GM23338 (cell line): ENCODE results near the gene KIF4A.

Source experiments
- CREB1 ChIP-seq: fragments of 250-450 bp; sonication (Bioruptor Pico); IDR thresholded peaks from 2 replicates; pipeline ENCODE4 v1.5.0; 2020; ENCODE audit warnings: low read depth, mild to moderate bottlenecking, moderate library complexity
- CTCF ChIP-seq, 2 experiments: fragments of 200-600 bp in 1 of 2; sonication (generic) in 1 of 2; conservative IDR thresholded peaks; 2 replicates each; pipeline versions ENCODE4 v1.5.1 to v1.6.1; 2016 to 2017; ENCODE audit warnings: antibody characterized with exemption in 2 of 2, low read depth in 2 of 2, mild to moderate bottlenecking in 2 of 2, moderate library complexity in 1 of 2
- ETS1 ChIP-seq: IDR thresholded peaks from 2 replicates; pipeline ENCODE4 v1.6.1; 2016; ENCODE audit warnings: antibody characterized with exemption
- EZH2 ChIP-seq: fragments of 200-600 bp; sonication (generic); IDR thresholded peaks from one replicate; pipeline ENCODE4 v1.8.0; 2017; ENCODE audit warnings: antibody characterized with exemption, mild to moderate bottlenecking, low read depth; ENCODE audit not compliant: unreplicated experiment
- EZH2phosphoT487 ChIP-seq: fragments of 200-600 bp; sonication (generic); IDR thresholded peaks from one replicate; pipeline ENCODE4 v1.8.1; 2018; ENCODE audit warnings: antibody characterized with exemption; ENCODE audit not compliant: unreplicated experiment
- JUNB ChIP-seq: IDR thresholded peaks from one replicate; pipeline ENCODE4 v1.6.1; 2016; ENCODE audit warnings: antibody characterized with exemption; ENCODE audit not compliant: unreplicated experiment
- NANOG ChIP-seq: IDR thresholded peaks from 2 replicates; pipeline ENCODE4 v1.6.1; 2016; ENCODE audit warnings: antibody characterized with exemption, borderline replicate concordance
- POLR2AphosphoS5 ChIP-seq: IDR thresholded peaks from 2 replicates; pipeline ENCODE4 v1.6.1; 2016; ENCODE audit warnings: antibody characterized with exemption, low read depth
- REST ChIP-seq: IDR thresholded peaks from one replicate; pipeline ENCODE4 v1.6.1; 2018; ENCODE audit warnings: antibody characterized with exemption; ENCODE audit not compliant: unreplicated experiment
- ZNF114 ChIP-seq: fragments of 250-450 bp; sonication (Bioruptor Pico); IDR thresholded peaks from 2 replicates; pipeline ENCODE4 v1.5.0; 2020; ENCODE audit warnings: mild to moderate bottlenecking, moderate library complexity
- ZNF331 ChIP-seq: fragments of 250-450 bp; sonication (Bioruptor Pico); IDR thresholded peaks from 2 replicates; pipeline ENCODE4 v1.5.0; 2020; ENCODE audit warnings: low read depth, mild to moderate bottlenecking, moderate library complexity

- TF ChIP-seq CTCF (conservative IDR thresholded peaks at IDR 0.05; ENCODE audit: low read depth in 2 of 2), result peak; percentile 61 to 76
- no peak for TF ChIP-seq EZH2
- TF ChIP-seq REST, result no peak
- TF ChIP-seq CREB1 (CRISPR knock-in tag), result no peak
- no peak for TF ChIP-seq POLR2AphosphoS5
- TF ChIP-seq EZH2phosphoT487, result no peak
- no peak for TF ChIP-seq JUNB
- no peak for TF ChIP-seq ZNF331
- no peak for TF ChIP-seq ETS1
- no peak for TF ChIP-seq ZNF114 (CRISPR knock-in tag)
- TF ChIP-seq NANOG, result no peak
These were observed 26.8 kb upstream of the KIF4A start for GRCh38 chrX:70262952-70263567.
